ENCODE measurements around the gene UPP1. TPM values are rescaled to one million over a fixed set of nuclear protein-coding genes. Genes with fewer than 3 reads are reported as not detected.

Gene UPP1
- total RNA-seq, 1 donor from 2014 or later, result 81.6 TPM

- no peak for DNase-seq (ENCODE audit: extremely low read depth, low read depth, low spot score)
Observed at GRCh38 chr7:48085433-48085791, 3.7 kb upstream of the UPP1 start.

GRCh38 chr7:48085942-48086341, 3.1 kb upstream of the UPP1 start:
- DNase-seq (ENCODE audit: extremely low read depth, low read depth, low spot score), result no peak

GRCh38 chr7:48087349-48087748, 1.7 kb upstream of the UPP1 start:
- no peak for DNase-seq (ENCODE audit: extremely low read depth, low read depth, low spot score)

DNA sequence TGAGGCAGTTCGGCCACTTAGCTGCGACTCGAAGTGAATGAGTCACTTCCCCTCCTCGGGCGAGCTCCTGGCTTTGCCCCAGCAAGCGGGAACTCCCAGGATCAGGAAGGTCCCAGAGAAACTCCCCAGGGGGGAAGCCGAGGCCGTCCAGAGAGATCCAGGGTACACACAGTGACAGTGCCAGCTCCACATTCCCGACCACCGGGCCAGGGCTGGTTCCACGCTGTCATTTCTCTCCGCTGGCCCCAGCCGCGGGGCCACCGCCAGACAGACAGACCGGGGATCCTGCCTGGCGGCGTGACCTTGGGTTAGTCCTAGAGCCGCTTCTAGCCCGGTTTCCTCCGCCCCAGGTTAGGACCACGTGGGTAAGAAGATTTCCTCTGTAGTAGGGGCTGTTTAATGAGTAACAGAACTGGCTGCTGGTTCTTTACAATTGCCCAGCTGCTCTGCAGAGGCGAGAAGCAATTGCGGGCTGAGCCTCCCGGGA, 463 bp upstream of the UPP1 start:
- no peak for DNase-seq (ENCODE audit: extremely low read depth, low read depth, low spot score)

GRCh38 chr7:48090095-48090805, 1.2 kb downstream of the UPP1 start:
- no peak for DNase-seq (ENCODE audit: extremely low read depth, low read depth, low spot score)

GRCh38 chr7:48091506-48092433, 2.7 kb downstream of the UPP1 start:
- DNase-seq (ENCODE audit: extremely low read depth, low read depth, low spot score), result no peak

DNA sequence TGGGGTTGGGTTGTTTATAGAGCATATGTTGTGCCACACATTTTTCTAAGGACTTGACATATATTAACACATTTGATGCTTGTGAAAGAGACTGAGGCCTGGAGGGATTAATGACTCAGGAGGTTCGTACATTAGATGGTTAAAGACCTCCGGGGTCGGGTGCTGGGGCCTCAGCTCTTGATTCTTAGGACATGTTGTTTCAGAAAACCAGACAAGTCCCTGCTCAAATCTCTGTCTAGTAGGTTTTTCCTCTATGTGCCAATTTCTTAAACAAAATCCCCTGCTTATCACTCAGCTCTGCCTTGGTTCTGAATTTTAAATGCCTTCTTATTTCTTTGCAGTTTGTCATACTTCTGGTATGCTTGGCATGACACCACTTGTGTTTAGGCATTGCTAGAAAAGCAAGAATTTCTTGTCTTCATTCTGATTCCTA, 5.8 kb downstream of the UPP1 start:
- no peak for DNase-seq (ENCODE audit: extremely low read depth, low read depth, low spot score)

DNA sequence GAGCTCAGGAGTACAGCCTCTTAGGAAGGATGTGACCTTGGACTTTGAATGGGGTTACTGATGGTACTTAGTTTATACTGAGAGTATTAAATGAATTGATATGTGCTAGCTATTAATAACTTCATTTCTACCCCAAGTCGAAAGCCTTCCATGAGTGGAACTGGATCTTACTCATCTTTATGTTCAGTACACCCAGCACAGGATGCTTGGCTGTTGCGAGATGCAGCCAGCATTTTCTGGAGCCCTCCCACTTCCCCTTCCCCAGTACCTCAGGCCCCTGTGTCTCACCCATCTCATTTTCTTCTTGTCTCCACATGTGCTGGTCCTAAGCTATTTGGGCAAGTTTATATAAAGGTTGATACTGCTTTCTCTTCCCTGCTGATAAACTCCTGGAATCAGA, 7.2 kb downstream of the UPP1 start:
- no peak for DNase-seq (ENCODE audit: extremely low read depth, low read depth, low spot score)

DNA sequence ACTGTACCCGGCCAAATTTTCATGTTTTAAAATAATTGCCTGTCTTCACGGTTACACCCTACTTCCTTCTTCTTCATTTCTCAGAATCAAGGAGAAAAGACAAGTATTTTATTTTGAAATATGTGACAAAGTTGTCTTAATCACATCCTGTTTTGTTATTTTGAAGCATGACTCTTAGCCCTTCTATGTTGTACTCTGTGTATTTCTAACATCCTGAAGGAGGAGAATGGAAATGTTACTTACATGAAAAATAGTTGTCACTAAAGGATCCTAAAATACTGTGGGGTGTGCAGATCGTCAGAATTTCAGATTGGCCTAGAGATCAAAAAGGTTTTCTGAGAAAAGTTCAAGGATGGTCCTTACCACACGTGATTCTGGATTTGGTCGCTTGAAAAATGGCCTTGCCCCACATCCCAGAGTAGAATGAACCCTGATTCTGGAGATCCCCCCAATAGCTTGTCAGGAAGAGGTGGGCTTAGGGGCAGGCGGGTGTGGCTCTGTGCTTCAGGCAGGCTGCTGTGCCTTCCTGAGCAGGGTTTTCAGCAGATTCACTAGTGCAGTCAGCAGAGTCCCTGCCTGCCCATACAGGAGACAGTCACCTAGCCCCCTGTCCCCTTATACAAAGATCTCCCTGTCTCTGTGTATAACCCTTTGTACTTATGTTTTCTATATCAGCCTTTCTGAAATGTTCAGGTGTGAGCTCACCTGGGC, 8.6 kb downstream of the UPP1 start:
- DNase-seq (ENCODE audit: extremely low read depth, low read depth, low spot score), result no peak

DNA sequence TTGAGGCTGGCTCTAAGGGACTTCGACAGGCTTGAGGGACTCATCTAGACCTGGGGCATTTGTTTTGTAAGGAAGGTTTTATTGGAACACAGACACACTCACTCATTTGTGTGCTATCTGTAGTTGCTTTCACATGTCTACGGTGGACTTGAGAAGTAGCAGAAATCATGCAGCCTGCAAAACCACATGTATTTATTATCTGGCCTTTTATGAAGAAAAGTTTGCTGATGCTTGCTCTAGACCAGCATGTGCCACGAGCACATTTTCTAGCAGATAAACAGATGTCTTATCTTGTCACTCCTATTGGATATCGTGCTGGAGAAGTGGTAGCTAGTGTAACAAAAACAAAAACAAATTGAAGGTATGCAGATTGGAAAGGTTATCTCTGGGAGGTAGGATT, 9.8 kb downstream of the UPP1 start:
- DNase-seq (ENCODE audit: extremely low read depth, low read depth, low spot score), result no peak

- no peak for DNase-seq (ENCODE audit: extremely low read depth, low read depth, low spot score)
Observed at GRCh38 chr7:48099781-48100180, 10.7 kb downstream of the UPP1 start.

- DNase-seq (ENCODE audit: extremely low read depth, low read depth, low spot score), result no peak
Observed at GRCh38 chr7:48101352-48101751, 12.3 kb downstream of the UPP1 start.

- DNase-seq (ENCODE audit: extremely low read depth, low read depth, low spot score), result no peak
Observed at GRCh38 chr7:48101968-48102367, 12.9 kb downstream of the UPP1 start.

DNA sequence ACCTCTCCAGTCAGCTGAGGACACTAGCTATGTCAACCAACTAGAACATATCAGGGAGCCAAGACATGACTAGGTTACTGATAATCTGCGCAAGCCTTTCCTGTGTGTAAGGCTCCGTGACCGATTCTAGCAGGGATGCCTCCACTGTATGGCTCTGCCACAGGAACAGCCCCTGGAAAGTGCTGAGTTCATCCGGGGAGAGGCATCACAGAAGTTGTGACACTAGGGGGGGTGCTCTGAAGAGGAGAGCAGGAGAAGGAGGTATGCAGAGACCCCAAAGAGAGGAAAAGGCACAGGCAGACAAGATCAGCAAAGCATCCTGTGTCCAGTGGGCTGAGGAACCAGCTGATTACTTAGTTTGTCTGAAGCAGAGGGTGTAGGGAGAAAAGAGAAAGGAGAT, 13.5 kb downstream of the UPP1 start:
- no peak for DNase-seq (ENCODE audit: extremely low read depth, low read depth, low spot score)

DNA sequence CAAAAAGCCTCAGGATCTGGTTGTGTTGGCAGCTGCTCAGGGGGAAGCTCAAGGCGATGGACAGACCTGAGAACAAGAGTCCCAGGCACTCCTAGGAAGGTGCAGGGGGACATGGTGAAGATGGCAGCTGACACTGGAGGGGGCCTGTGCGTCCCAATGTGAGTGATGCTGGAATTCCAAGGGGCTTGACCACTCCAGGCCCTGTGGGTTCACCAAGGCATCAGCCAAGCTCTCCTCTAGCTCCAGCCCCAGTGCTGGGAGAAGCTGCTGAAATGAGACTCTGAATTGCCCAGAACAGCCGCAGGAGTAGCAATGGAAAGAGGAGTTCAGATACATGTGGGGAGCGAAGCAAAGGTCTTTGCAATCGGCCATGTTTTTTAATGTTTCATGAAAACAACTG, 16.0 kb downstream of the UPP1 start:
- no peak for DNase-seq (ENCODE audit: extremely low read depth, low read depth, low spot score)

DNA sequence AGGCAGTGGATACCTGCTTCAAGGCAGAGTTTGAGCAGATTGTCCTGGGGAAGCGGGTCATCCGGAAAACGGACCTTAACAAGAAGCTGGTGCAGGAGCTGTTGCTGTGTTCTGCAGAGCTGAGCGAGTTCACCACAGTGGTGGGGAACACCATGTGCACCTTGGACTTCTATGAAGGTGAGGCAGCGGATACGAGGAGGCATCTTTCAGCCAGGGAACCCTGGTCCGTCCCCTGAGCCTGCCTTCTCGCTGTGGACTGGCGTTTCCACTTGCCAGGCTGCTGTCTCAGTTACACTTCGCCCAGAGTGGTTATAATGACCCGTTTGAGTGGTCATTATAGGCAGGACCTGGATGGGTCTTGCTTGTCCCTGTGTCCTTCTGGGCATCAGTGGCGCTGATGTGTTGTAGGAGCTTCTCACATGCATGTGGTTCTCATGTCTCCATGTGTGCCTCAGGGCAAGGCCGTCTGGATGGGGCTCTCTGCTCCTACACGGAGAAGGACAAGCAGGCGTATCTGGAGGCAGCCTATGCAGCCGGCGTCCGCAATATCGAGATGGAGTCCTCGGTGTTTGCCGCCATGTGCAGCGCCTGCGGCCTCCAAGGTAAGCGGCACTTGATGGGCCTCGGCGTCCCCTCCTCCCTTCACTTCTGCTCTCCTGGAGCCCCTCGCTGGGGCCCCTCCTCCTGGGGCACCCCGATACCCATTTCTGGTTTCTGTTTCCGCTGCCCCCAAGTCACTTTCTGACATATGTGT, 18.0 kb downstream of the UPP1 start:
- DNase-seq (ENCODE audit: extremely low read depth, low read depth, low spot score), result no peak

GRCh38 chr7:48107926-48108472, 18.9 kb downstream of the UPP1 start:
- no peak for DNase-seq (ENCODE audit: extremely low read depth, low read depth, low spot score)

GRCh38 chr7:48108959-48109847, 20.1 kb downstream of the UPP1 start:
- no peak for DNase-seq (ENCODE audit: extremely low read depth, low read depth, low spot score)
